Progenitor cell of endocrine pancreas (in vitro differentiated cells): Measurements from ENCODE around the gene PSME3IP1. TPM values are rescaled to one million over a fixed set of nuclear protein-coding genes. Genes with fewer than 3 reads are reported as not detected.
"Not testable (repeated sequence)": the region's sequence is repeated elsewhere in the genome, so short reads cannot be mapped to it uniquely, and the experiment has no call there.

Experiments
- DNase-seq: peaks from one replicate; pipeline ENCODE4 v3.0.0; 2021; ENCODE audit warnings: low spot score; ENCODE audit not compliant: unreplicated experiment
- H3K27ac Mint-ChIP-seq: 2 replicates; pipeline ENCODE4 v1.8.0; 2021; ENCODE audit warnings: mild to moderate bottlenecking, moderate library complexity, mixed read lengths
- H3K27me3 Mint-ChIP-seq: 2 replicates; pipeline ENCODE4 v1.8.0; 2021; ENCODE audit warnings: mixed read lengths
- H3K36me3 Mint-ChIP-seq: 2 replicates; pipeline ENCODE4 v1.8.0; 2022; ENCODE audit warnings: mixed read lengths; ENCODE audit not compliant: insufficient read depth
- H3K4me1 Mint-ChIP-seq: 2 replicates; pipeline ENCODE4 v1.8.0; 2021; ENCODE audit warnings: low read depth, mixed read lengths
- H3K4me3 Mint-ChIP-seq: 2 replicates; pipeline ENCODE4 v1.8.0; 2021; ENCODE audit warnings: low read depth, mild to moderate bottlenecking, moderate library complexity, mixed read lengths
- H3K9me3 Mint-ChIP-seq: 2 replicates; pipeline ENCODE4 v1.8.0; 2021; ENCODE audit warnings: low read depth, mixed read lengths
- CTCF ChIP-seq: fragments of 200-600 bp; sonication (generic); IDR thresholded peaks from one replicate; pipeline ENCODE4 v1.5.0; 2021; ENCODE audit warnings: antibody characterized with exemption, mild to moderate bottlenecking; ENCODE audit not compliant: unreplicated experiment
- total RNA-seq: library from RNA; stranded (reverse); gene quantifications from 2 replicates; pipeline ENCODE4 v1.2.1, GENCODE V29; 2021

PSME3IP1 gene
- total RNA-seq, 1 donor from 2014 or later = 101 TPM

DNA sequence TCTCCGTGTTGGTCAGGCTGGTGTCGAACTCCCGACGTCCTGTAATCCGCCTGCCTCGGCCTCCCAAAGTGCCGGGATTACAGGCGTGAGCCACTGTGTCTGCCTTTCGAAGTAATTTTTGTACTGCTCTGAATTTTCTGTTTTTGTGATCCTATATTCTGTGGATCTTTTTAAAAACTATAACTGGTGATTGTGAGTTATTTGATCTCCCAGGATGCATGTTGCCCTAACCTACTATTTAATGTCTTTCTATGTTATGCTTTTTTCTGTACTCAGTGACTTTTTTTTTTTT, 2.8 kb upstream of the PSME3IP1 start:
- peaks cover 31% of the 10 kb centered on the region for H3K4me1 Mint-ChIP-seq
- no peaks in the 10 kb centered on the region for H3K9me3 Mint-ChIP-seq
- peak overlapping the region; percentile 83 for H3K27ac Mint-ChIP-seq
- TF ChIP-seq CTCF = no peak
- peaks cover 2% of the 10 kb centered on the region for H3K36me3 Mint-ChIP-seq
- no peak for DNase-seq
- H3K4me3 Mint-ChIP-seq = no peak overlapping the region
- no peaks in the 10 kb centered on the region for H3K27me3 Mint-ChIP-seq

- H3K36me3 Mint-ChIP-seq, H3K27me3 Mint-ChIP-seq, H3K9me3 Mint-ChIP-seq, DNase-seq: not testable (repeated sequence)
- Mint-ChIP-seq H3K27ac (peak overlapping the region; percentile 83), H3K4me1 (peaks cover 30% of the 10 kb centered on the region), H3K4me3 (peak overlapping the region; percentile 95)
Observed at GRCh38 chr16:57187902-57188710, 2.3 kb upstream of the PSME3IP1 start.

- DNase-seq = no peak
- Mint-ChIP-seq H3K4me3 (peak overlapping the region; percentile 95), H3K4me1 (peaks cover 28% of the 10 kb centered on the region), H3K36me3 (peaks cover 2% of the 10 kb centered on the region), H3K9me3 (no peaks in the 10 kb centered on the region), H3K27ac (peak overlapping the region; percentile 95), H3K27me3 (no peaks in the 10 kb centered on the region)
- no peak for TF ChIP-seq CTCF
Observed at GRCh38 chr16:57186872-57187854, 1.3 kb upstream of the PSME3IP1 start.

GRCh38 chr16:57185446-57185944, 344 bp downstream of the PSME3IP1 start:
- Mint-ChIP-seq H3K27me3 (no peaks in the 10 kb centered on the region), H3K9me3 (no peaks in the 10 kb centered on the region), H3K36me3 (peaks cover 2% of the 10 kb centered on the region), H3K4me1 (peaks cover 39% of the 10 kb centered on the region), H3K4me3 (peak overlapping the region; percentile 95), H3K27ac (peak overlapping the region; percentile 95)
- no peak for TF ChIP-seq CTCF
- DNase-seq = no peak

- no peak for TF ChIP-seq CTCF
- Mint-ChIP-seq H3K27ac (peak overlapping the region; percentile 95), H3K4me1 (peaks cover 41% of the 10 kb centered on the region), H3K9me3 (no peaks in the 10 kb centered on the region), H3K27me3 (no peaks in the 10 kb centered on the region), H3K36me3 (peaks cover 2% of the 10 kb centered on the region), H3K4me3 (peak overlapping the region; percentile 95)
- DNase-seq = no peak
Observed at GRCh38 chr16:57184887-57185445, 873 bp downstream of the PSME3IP1 start.
